Endothelial cell of umbilical vein (primary cell): Measurements from ENCODE around the gene PNLDC1. TPM values are rescaled to one million over a fixed set of nuclear protein-coding genes. Genes with fewer than 3 reads are reported as not detected.
A peak's percentile ranks its signal among the peaks of the same experiment; 100 is the strongest.

Source experiments
- BruUV-seq: library from RNA; stranded (reverse); fragments of 400-500 nt; replicated peaks from 2 replicates; lab custom pipeline; 2021; lab: Mats Ljungman, UMichigan
- CTCF ChIA-PET: fragments of 300-600, 350-600 bp; sonication (Branson Sonifier 250); formaldehyde crosslinking; loops from one replicate; lab custom pipeline; 2021; ENCODE audit warnings: antibody characterized with exemption, inconsistent platforms; lab: Charles Lee
- POLR2A ChIA-PET: fragments of 300-600, 350-600 bp; sonication (Branson Sonifier 250); formaldehyde crosslinking; loops from one replicate; lab custom pipeline; 2021; ENCODE audit warnings: antibody characterized with exemption, inconsistent platforms; lab: Charles Lee
- DNase-seq: peaks from one replicate; pipeline ENCODE4 v3.0.0-alpha.2; 2011; ENCODE audit warnings: low read depth, low spot score
- FAIRE-seq: peaks from 2 replicates; lab custom pipeline; 2011; peaks lifted over from hg19 to GRCh38; lab: Jason Lieb, UNC
- H2AFZ ChIP-seq: 2 replicates; pipeline ENCODE4 v1.6.0; 2012; ENCODE audit warnings: low read depth, low read length, control low read depth, inconsistent platforms
- H3K27ac ChIP-seq: 2 replicates; pipeline ENCODE4 v1.5.1; 2011; ENCODE audit warnings: low read depth, mild to moderate bottlenecking, control low read depth, low read length, moderate library complexity; ENCODE audit not compliant: insufficient read depth
- H3K27me3 ChIP-seq, 2 experiments: 2 replicates each; pipeline versions ENCODE4 v1.6.0 to v1.6.1; 2011; ENCODE audit warnings: low read length in 2 of 2, mixed read lengths in 1 of 2; ENCODE audit not compliant: control insufficient read depth in 2 of 2, insufficient read depth in 2 of 2
- H3K36me3 ChIP-seq, 2 experiments: 2 replicates in 1 of 2; 3 replicates in 1 of 2; pipeline ENCODE4 v1.5.1; 2011; ENCODE audit warnings: low read length in 2 of 2, mild to moderate bottlenecking in 1 of 2, moderate library complexity in 1 of 2; ENCODE audit not compliant: control insufficient read depth in 2 of 2, insufficient read depth in 2 of 2; ENCODE audit errors: extremely low read depth in 1 of 2
- H3K4me1 ChIP-seq: 3 replicates; pipeline ENCODE4 v1.5.1; 2011; ENCODE audit warnings: mild to moderate bottlenecking, low read length; ENCODE audit not compliant: control insufficient read depth, insufficient read depth; ENCODE audit errors: extremely low read depth
- H3K4me2 ChIP-seq: 2 replicates; pipeline ENCODE4 v1.6.1; 2011; ENCODE audit warnings: low read length, control low read depth, mixed read lengths; ENCODE audit not compliant: insufficient read depth
- H3K4me3 ChIP-seq, 3 experiments: fragments of 200-600 bp in 1 of 3; sonication (generic), shearing (Covaris generic) in 1 of 3; replicated peaks in 1 of 3; 2 replicates each; pipeline ENCODE4 v1.5.1; 2011 to 2016; ENCODE audit warnings: control low read depth in 3 of 3, low read length in 3 of 3, mild to moderate bottlenecking in 2 of 3, inconsistent platforms in 1 of 3, low read depth in 1 of 3, moderate library complexity in 1 of 3; ENCODE audit not compliant: insufficient read depth in 1 of 3
- H3K79me2 ChIP-seq: 2 replicates; pipeline ENCODE4 v1.6.0; 2012; ENCODE audit warnings: low read length, inconsistent platforms; ENCODE audit not compliant: control insufficient read depth, insufficient read depth
- H3K9ac ChIP-seq: replicated peaks from 2 replicates; pipeline ENCODE3; 2011; ENCODE audit warnings: low read length, control low read depth; ENCODE audit not compliant: insufficient read depth; ENCODE audit errors: extremely low read depth
- H3K9me1 ChIP-seq: replicated peaks from 3 replicates; pipeline ENCODE4 v1.6.0; 2011; ENCODE audit warnings: mild to moderate bottlenecking, low read length; ENCODE audit not compliant: control insufficient read depth, insufficient read depth; ENCODE audit errors: extremely low read depth
- H3K9me3 ChIP-seq: replicated peaks from 2 replicates; pipeline ENCODE4 v1.5.1; 2012; ENCODE audit warnings: low read length, inconsistent platforms; ENCODE audit not compliant: control insufficient read depth, insufficient read depth
- H4K20me1 ChIP-seq: replicated peaks from 2 replicates; pipeline ENCODE3; 2011; ENCODE audit warnings: mild to moderate bottlenecking, low read length; ENCODE audit not compliant: control insufficient read depth, insufficient read depth; ENCODE audit errors: extremely low read depth
- CTCF ChIP-seq, 2 donors: IDR thresholded peaks; 1 replicate in 1 of 2; 2 replicates in 1 of 2; pipeline ENCODE4 v1.5.1; 2011; ENCODE audit warnings: low read length in 2 of 2, mild to moderate bottlenecking in 2 of 2, moderate library complexity in 2 of 2, control low read depth in 1 of 2, inconsistent platforms in 1 of 2, low read depth in 1 of 2; ENCODE audit not compliant: insufficient read depth in 1 of 2; ENCODE audit errors: extremely low read depth in 1 of 2
- EZH2 ChIP-seq: IDR thresholded peaks from 2 replicates; pipeline ENCODE4 v1.6.1; 2012; ENCODE audit warnings: borderline replicate concordance, low read depth, mild to moderate bottlenecking, moderate library complexity, low read length, inconsistent platforms; ENCODE audit not compliant: severe bottlenecking
- FOS ChIP-seq: IDR thresholded peaks from 2 replicates; pipeline ENCODE4 v1.6.1; 2011; ENCODE audit warnings: mild to moderate bottlenecking, low read length, moderate library complexity, borderline replicate concordance; ENCODE audit not compliant: insufficient read depth
- GATA2 ChIP-seq: IDR thresholded peaks from 2 replicates; pipeline ENCODE4 v1.7.0; 2011; ENCODE audit warnings: low read depth, mild to moderate bottlenecking, moderate library complexity, mixed read lengths, low read length; ENCODE audit not compliant: insufficient read length, insufficient read depth
- JUN ChIP-seq: IDR thresholded peaks from 2 replicates; pipeline ENCODE4 v1.6.1; 2011; ENCODE audit warnings: borderline replicate concordance, low read depth; ENCODE audit not compliant: insufficient read length, insufficient read depth
- MAX ChIP-seq: IDR thresholded peaks from 2 replicates; pipeline ENCODE4 v1.6.1; 2011; ENCODE audit not compliant: insufficient read depth, insufficient read length
- MYC ChIP-seq: IDR thresholded peaks from one replicate; pipeline ENCODE4 v1.6.1; 2011; ENCODE audit warnings: mild to moderate bottlenecking, low read depth, low read length
- POLR2A ChIP-seq: IDR thresholded peaks from 2 replicates; pipeline ENCODE4 v1.6.1; 2012; ENCODE audit warnings: low read depth, mild to moderate bottlenecking, control low read depth, low read length
- POLR2AphosphoS5 ChIP-seq: IDR thresholded peaks from 2 replicates; pipeline ENCODE4 v1.6.1; 2012; ENCODE audit warnings: low read depth, mild to moderate bottlenecking, control low read depth, low read length, moderate library complexity; ENCODE audit not compliant: insufficient read depth
- dilution Hi-C: fragments of 300-500 bp; cut with MboI; formaldehyde crosslinking; loops from one replicate; pipeline ENCODE4 v1.15.0; 2019; ENCODE audit warnings: low sequenced_read_pairs; ENCODE audit not compliant: extremely low pct_ligation_motif_present
- intact Hi-C: fragments of 100-400 bp; cut with micrococcal nuclease; formaldehyde crosslinking; loops from one replicate; pipeline ENCODE4 v1.10.0; 2022
- polyA plus RNA-seq, 4 experiments: library from polyadenylated mRNA; depleted of rRNA in 3 of 4; stranded (reverse) in 3 of 4; unstranded in 1 of 4; fragments of >200 nt; gene quantifications; 2 replicates each; pipeline versions ENCODE4 v1.2.1 to v1.2.3, GENCODE V29; 2011 to 2012; ENCODE audit warnings: missing spikeins in 1 of 4
- total RNA-seq: library from RNA; stranded (reverse); gene quantifications from 2 replicates; pipeline ENCODE4 v1.2.3, GENCODE V29; 2021

PNLDC1 gene
- total and polyA plus RNA-seq, 2 donors (not counting 3 experiments of a cell fraction or from before 2014, with no cell fraction given), result not detected

GRCh38 chr6:159761129-159761872 is 38.8 kb upstream of the PNLDC1 start:
- FAIRE-seq (no peak), DNase-seq (peak; percentile 58)
- TF ChIP-seq POLR2AphosphoS5 (no peak), MYC (no peak), JUN (no peak), POLR2A (no peak), EZH2 (no peak), MAX (no peak), GATA2 (no peak), FOS (no peak), CTCF (IDR thresholded peaks at IDR 0.05; ENCODE audit: extremely low read depth in 1 of 2, insufficient read depth in 1 of 2, low read depth in 1 of 2, low read length in 2 of 2) (no peak)
- Histone ChIP-seq H3K36me3 (peaks cover 5 to 10% of the 10 kb centered on the region in 2 experiments), H4K20me1 (no peaks in the 10 kb centered on the region), H2AFZ (peak overlapping the region; percentile 10), H3K9ac (peak overlapping the region; percentile 86), H3K9me3 (no peaks in the 10 kb centered on the region), H3K4me3 (peak overlapping the region; percentile 71 to 97 (median 73)), H3K27me3 (no peaks in the 10 kb centered on the region), H3K4me1 (peaks cover 20% of the 10 kb centered on the region), H3K9me1 (no peaks in the 10 kb centered on the region), H3K4me2 (peak overlapping the region; percentile 59), H3K27ac (peak overlapping the region; percentile 85), H3K79me2 (peaks cover 16% of the 10 kb centered on the region)
- TSS peak; percentile 75 for BruUV-seq
- dilution Hi-C loops (no loop called here), intact Hi-C loops (no loop called here)
- ChIA-PET POLR2A (interaction anchor here (1.0 to 1.8 kb wide), 3 partner anchors 28 to 68 kb away, joined by 3 to 7 read pairs (median 4); partner anchors contain the start of gene TCP1), CTCF (interaction anchor here (0.9 to 1.1 kb wide), 2 partner anchors 19 to 28 kb away, joined by 3 to 4 read pairs; partner anchors contain the start of genes MRPL18 and TCP1)
